Neural cell (in vitro differentiated cells): ENCODE results near the gene ZFP3.
"Not testable (repeated sequence)": the region's sequence is repeated elsewhere in the genome, so short reads cannot be mapped to it uniquely, and the experiment has no call there.

Experiments
- CTCF ChIP-seq: fragments of 450-650 bp; IDR thresholded peaks from 2 replicates; pipeline ENCODE4 v1.5.1; 2014; ENCODE audit warnings: antibody characterized with exemption, mild to moderate bottlenecking, moderate library complexity; ENCODE audit not compliant: poor library complexity, severe bottlenecking
- POLR2AphosphoS5 ChIP-seq: IDR thresholded peaks from 2 replicates; pipeline ENCODE4 v1.6.1; 2012
- SMC3 ChIP-seq: fragments of 450-650 bp; conservative IDR thresholded peaks from 2 replicates; pipeline ENCODE4 v1.6.1; 2014; ENCODE audit warnings: antibody characterized with exemption, mild to moderate bottlenecking, moderate library complexity; ENCODE audit not compliant: poor library complexity
- TAF1 ChIP-seq: IDR thresholded peaks from 2 replicates; pipeline ENCODE4 v1.6.1; 2012; ENCODE audit warnings: low read depth

- not testable (repeated sequence) for TF ChIP-seq TAF1, POLR2AphosphoS5, SMC3, CTCF
Observed at GRCh38 chr17:5077275-5077674, 992 bp upstream of the ZFP3 start.
